GM12878 (cell line): ENCODE data around the gene RFT1. TPM values are rescaled to one million over a fixed set of nuclear protein-coding genes. Genes with fewer than 3 reads are reported as not detected.

ENCODE experiments used
- HDGF ChIP-seq: fragments of 450-650 bp; IDR thresholded peaks from 2 replicates; pipeline ENCODE4 v1.6.1; 2016; ENCODE audit warnings: antibody characterized with exemption
- POLR2A ChIP-seq: IDR thresholded peaks from 2 replicates; pipeline ENCODE4 v1.6.1; 2011; ENCODE audit warnings: low read depth, mild to moderate bottlenecking, low read length
- SUZ12 ChIP-seq: fragments of 200-600 bp; sonication (generic); IDR thresholded peaks from one replicate; pipeline ENCODE4 v1.6.1; 2018; ENCODE audit warnings: antibody characterized with exemption, mild to moderate bottlenecking; ENCODE audit not compliant: unreplicated experiment
- polyA plus RNA-seq, 11 experiments: library from polyadenylated mRNA; depleted of rRNA in 4 of 11; unstranded in 6 of 11; stranded (reverse) in 5 of 11; fragments of >200 nt; fragmentation: Nextera tagmentation in 4 of 11; fragmentation: Illumina TruSeq in 1 of 11; extraction: Ambion mirVana in 4 of 11; extraction: Trizol in 1 of 11; gene quantifications; 1 replicate in 1 of 11; 2 replicates in 10 of 11; pipeline versions ENCODE4 v1.2.1 to v1.2.3, GENCODE V29; 2011 to 2016; ENCODE audit warnings: inconsistent platforms in 2 of 11, missing spikeins in 2 of 11, low read depth in 1 of 11
- total RNA-seq, 4 experiments: library from RNA; depleted of rRNA in 3 of 4; stranded (reverse); fragments of >200 nt in 3 of 4; fragmentation: Illumina TruSeq in 1 of 4; extraction: Trizol in 1 of 4; gene quantifications; 2 replicates each; pipeline versions ENCODE4 v1.2.1 to v1.2.3, GENCODE V29; 2013 to 2021
- TF ChIP-seq, protein P1 (sequence below): fragments of 450-650 bp; IDR thresholded peaks from 2 replicates; pipeline ENCODE4 v1.6.1; 2016; ENCODE audit warnings: mild to moderate bottlenecking
- TF ChIP-seq, protein P2 (sequence below): IDR thresholded peaks from 2 replicates; pipeline ENCODE4 v1.6.1; 2011; ENCODE audit warnings: low read depth, mild to moderate bottlenecking, low read length, moderate library complexity, borderline replicate concordance; ENCODE audit errors: extremely low read depth
- TF ChIP-seq, protein P3 (sequence below): IDR thresholded peaks from 2 replicates; pipeline ENCODE4 v1.6.1; 2011; ENCODE audit warnings: low read depth, low read length, improper control_type of control experiment, borderline replicate concordance
- TF ChIP-seq, protein P4 (sequence below): fragments of 450-650 bp; IDR thresholded peaks from 2 replicates; pipeline ENCODE4 v1.6.1; 2017; ENCODE audit warnings: mild to moderate bottlenecking, moderate library complexity

Gene RFT1
- total and polyA plus RNA-seq, 10 of the 15 experiments (the other 5 are each of a cell fraction or from before 2014, with no cell fraction given) = 16.6 to 75.1 (median 34.5) TPM

DNA sequence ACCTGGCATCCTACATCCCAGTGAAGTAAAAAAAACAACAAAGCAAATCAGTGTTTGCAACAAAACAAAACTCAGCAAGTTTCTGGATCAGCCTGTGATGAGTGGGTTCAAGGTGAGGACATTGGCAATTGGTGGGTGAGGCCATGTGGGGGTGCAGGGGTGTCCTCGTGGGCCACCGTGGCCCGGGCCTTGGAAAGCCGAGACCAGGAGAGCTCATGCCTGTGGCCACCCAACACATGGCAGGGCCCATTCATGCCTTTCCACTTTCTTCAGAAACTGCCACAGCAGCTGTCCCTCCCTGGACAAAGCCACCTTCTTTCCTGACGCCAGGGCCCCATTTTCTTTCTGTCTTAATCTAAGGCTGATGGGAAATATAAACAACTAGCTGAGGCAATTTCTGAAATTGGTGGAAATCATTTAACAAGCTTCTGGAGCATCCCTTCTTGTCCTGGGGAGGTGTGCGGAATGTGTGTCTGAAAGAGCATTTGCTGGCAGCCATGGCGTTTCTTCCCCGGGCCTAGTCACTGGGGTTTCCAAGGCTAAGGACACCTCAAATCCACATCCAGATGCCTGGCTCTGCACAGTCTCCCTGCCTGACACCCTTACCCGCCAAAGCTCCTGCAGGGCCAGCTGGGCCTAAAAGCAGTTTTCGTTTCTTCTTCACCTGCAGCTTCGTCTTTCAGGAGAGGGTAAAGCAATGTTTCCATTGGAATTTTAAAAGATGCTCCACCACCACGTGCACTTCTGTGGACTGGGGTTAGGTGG is 50.3 kb downstream of the RFT1 start (continued):
- TF ChIP-seq, protein P1, sequence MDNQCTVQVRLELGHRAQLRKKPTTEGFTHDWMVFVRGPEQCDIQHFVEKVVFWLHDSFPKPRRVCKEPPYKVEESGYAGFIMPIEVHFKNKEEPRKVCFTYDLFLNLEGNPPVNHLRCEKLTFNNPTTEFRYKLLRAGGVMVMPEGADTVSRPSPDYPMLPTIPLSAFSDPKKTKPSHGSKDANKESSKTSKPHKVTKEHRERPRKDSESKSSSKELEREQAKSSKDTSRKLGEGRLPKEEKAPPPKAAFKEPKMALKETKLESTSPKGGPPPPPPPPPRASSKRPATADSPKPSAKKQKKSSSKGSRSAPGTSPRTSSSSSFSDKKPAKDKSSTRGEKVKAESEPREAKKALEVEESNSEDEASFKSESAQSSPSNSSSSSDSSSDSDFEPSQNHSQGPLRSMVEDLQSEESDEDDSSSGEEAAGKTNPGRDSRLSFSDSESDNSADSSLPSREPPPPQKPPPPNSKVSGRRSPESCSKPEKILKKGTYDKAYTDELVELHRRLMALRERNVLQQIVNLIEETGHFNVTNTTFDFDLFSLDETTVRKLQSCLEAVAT = no peak
- TF ChIP-seq HDGF (no peak), SUZ12 (no peak), POLR2A (no peak)
- TF ChIP-seq, protein P2, sequence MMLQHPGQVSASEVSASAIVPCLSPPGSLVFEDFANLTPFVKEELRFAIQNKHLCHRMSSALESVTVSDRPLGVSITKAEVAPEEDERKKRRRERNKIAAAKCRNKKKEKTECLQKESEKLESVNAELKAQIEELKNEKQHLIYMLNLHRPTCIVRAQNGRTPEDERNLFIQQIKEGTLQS = no peak
- TF ChIP-seq, protein P3, sequence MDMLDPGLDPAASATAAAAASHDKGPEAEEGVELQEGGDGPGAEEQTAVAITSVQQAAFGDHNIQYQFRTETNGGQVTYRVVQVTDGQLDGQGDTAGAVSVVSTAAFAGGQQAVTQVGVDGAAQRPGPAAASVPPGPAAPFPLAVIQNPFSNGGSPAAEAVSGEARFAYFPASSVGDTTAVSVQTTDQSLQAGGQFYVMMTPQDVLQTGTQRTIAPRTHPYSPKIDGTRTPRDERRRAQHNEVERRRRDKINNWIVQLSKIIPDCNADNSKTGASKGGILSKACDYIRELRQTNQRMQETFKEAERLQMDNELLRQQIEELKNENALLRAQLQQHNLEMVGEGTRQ = no peak
- TF ChIP-seq, protein P4, sequence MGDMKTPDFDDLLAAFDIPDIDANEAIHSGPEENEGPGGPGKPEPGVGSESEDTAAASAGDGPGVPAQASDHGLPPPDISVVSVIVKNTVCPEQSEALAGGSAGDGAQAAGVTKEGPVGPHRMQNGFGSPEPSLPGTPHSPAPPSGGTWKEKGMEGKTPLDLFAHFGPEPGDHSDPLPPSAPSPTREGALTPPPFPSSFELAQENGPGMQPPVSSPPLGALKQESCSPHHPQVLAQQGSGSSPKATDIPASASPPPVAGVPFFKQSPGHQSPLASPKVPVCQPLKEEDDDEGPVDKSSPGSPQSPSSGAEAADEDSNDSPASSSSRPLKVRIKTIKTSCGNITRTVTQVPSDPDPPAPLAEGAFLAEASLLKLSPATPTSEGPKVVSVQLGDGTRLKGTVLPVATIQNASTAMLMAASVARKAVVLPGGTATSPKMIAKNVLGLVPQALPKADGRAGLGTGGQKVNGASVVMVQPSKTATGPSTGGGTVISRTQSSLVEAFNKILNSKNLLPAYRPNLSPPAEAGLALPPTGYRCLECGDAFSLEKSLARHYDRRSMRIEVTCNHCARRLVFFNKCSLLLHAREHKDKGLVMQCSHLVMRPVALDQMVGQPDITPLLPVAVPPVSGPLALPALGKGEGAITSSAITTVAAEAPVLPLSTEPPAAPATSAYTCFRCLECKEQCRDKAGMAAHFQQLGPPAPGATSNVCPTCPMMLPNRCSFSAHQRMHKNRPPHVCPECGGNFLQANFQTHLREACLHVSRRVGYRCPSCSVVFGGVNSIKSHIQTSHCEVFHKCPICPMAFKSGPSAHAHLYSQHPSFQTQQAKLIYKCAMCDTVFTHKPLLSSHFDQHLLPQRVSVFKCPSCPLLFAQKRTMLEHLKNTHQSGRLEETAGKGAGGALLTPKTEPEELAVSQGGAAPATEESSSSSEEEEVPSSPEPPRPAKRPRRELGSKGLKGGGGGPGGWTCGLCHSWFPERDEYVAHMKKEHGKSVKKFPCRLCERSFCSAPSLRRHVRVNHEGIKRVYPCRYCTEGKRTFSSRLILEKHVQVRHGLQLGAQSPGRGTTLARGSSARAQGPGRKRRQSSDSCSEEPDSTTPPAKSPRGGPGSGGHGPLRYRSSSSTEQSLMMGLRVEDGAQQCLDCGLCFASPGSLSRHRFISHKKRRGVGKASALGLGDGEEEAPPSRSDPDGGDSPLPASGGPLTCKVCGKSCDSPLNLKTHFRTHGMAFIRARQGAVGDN = no peak
